GM21526 (cell line): ENCODE results near the gene COX19.
"Not testable (repeated sequence)": the region's sequence is repeated elsewhere in the genome, so short reads cannot be mapped to it uniquely, and the experiment has no call there.

Source experiments
- ATAC-seq: cut with Tn5 transposase; IDR thresholded peaks from one replicate; pipeline ENCODE4 v1.9.1; 2021; ENCODE audit warnings: moderate library complexity; ENCODE audit not compliant: unreplicated experiment, low FRiP score

The COX19 gene

DNA sequence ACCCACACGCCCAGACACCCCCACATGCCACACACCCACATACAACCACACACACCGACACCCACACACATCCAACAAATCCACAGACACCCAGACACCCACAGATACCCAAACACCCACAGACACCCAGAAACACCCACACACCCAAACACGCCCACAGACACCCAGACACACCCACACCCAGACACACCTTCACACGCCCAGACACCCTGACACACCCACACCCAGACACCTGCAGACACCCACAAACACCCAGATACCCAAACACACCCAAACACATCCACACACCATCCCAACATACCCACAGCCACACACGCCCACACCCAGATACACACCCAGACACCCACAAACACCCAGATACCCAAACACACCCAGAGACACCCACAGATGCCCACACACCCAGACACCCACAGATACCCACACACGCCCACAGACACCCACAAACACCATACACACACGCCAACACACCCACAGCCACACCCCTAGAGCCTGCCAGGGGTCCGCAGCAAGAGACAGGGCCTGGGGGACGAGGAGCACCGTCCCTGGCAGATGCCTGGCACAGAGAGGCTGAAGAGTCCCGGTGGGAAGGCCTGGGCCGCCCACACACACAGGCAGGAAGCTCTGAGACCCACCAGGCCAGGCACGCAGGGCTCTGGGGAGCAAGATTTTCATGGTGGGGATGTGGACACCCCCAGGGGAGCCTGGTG, 36.1 kb upstream of the COX19 start:
- ATAC-seq = no peak

DNA sequence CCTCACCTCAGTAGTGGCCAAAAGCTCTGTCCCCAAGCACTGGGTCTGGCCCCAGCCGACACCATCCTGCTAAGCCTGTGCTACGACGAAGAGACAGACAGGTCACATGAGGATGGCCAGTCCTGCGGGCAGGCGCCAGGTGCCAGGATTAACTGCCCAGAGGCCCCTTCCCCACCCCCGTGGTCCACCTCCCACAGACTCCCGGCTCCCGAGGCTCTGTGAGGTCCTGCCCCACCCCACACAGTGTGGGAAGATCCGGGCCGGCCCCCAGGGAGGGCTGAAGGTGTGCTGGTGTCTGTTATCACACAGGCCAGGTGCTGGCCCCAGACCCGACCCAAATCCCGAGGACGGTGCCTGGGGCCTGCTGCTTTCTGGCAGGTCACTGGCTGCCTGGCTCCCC, 34.9 kb upstream of the COX19 start:
- ATAC-seq = no peak

DNA sequence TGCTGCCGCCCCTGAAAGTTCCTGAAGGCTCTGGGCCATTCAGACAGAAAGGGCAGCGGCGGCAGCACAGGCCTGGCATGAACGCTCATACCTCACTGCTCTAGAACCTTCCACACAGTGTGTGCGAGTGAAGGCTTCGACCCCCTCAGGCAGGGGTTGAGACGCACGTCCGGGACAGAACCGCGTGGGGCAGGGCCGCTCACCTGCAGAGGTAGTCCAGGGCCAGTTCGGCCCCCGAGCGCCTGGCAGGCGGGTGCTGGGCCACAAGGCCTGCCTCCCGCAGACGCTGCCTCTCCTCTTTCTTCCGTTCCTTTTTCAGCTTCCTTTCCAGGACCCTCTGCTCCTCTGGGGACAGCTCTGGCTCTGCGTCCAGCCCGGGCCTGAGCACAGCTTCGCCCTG, 34.4 kb upstream of the COX19 start:
- no peak for ATAC-seq

DNA sequence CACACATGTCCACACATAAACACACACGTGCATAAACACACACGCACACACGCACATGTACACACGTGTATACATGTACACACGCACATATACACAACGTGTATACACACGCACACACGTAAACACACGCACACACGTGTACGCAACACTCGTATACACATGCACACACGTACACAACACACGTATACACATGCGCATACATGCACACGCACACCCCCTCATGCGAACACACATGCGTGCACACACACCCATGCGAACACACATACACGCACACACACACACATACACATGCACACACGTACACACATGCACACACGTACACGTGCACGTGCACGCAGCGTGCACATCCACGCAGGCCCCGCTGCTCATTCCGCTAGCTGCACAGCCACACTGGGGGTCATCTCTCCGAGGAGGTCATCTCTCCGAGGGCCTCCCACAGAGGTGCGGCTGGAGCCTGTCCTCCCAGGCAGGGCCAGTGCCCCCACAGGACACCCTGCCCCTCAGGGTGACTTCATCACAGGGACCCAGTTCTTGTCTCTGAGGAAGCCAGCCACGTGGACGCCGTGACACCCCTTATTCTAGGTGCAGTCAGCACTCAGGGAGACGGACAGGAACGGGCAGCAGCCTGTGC, 33.5 kb upstream of the COX19 start:
- ATAC-seq = no peak

DNA sequence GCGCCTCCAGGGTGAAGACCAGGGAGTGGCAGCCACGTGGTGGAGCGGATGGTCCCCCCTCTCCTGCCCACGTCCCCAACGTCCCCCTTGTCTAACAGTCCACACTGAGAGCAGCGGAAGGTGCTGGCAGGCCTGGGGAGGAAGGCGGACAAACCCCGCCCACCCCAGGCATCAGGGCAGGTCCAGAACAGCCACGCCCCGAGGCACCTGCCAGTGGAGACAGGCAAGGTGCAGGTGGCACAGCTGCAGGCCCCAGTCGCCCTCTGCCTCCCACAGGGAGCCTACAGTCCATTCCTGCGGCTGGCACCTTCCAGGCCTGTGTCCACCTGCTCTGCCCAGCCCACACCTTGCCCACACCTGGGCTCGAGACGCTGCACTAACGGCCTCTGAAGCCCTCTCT, 32.6 kb upstream of the COX19 start:
- ATAC-seq = no peak

DNA sequence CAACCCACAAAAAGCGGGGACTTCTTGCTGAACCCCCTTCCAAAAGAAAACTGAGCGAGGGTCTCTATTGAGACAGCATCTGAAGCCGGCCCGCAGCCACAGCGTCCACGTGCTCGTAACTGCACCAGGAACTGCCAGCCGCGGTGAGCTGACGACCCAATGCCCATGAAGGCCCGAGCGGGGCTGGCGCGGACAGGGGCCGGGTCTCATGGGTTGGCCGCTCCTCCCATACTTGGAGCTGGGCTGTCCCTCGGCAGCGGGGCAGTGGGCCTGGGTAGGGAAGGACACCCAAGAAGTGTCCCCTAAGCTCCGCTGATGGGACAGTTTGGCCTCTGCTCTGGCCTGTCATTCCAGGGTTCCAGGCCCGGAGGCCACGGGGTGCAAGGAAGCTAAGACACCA, 30.0 kb upstream of the COX19 start:
- no peak for ATAC-seq

DNA sequence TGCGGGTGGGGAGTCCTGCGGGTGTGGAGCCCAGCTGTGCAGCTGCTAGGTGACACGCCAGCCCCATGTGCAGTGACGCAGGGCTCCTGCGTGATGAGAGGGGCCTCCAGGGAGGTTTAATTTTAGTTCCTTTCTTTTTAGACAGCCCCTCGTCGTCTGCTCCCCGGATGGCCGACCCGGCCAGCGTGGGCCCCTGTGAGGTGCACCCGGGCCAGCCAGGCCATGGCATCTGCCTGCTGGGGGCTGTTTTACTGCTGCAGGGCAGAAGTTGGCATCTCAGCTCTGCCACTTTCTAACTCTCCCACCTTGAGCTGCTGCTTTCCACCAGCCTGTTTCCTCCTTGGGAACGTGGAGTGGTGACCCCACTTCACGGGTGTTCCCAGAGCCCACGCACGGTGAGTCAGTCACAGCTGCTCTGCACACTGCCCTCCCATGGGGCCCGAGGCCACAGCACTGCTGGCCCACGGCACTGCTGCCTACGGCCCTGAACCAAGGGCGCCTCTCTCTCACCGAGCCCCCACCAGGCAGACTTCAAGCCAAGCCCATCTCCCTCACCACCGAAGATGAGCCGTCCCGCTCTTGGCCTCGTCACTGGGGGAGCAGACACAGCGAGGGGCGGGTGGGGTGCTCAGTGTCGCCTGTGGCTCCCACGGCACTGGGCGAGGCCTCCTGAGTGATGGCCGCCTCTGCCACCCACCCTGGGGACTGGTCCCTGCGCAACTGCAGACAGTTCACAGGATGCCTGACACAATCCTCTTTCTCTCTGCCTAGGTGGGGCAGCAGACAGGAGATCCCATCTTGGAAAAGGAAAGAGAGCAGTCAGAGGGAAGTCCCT, 28.9 kb upstream of the COX19 start:
- no peak for ATAC-seq

DNA sequence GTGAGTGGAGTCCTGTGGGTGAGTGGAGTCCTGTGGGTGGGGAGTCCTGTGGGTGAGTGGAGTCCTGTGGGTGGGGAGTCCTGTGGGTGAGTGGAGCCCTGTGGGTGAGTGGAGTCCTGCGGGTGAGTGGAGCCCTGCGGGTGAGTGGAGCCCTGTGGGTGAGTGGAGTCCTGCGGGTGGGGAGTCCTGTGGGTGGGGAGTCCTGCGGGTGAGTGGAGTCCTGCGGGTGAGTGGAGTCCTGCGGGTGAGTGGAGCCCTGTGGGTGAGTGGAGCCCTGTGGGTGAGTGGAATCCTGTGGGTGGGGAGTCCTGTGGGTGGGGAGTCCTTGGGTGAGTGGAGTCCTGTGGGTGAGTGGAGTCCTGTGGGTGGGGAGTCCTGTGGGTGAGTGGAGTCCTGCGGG, 27.1 kb upstream of the COX19 start:
- not testable (repeated sequence) for ATAC-seq

DNA sequence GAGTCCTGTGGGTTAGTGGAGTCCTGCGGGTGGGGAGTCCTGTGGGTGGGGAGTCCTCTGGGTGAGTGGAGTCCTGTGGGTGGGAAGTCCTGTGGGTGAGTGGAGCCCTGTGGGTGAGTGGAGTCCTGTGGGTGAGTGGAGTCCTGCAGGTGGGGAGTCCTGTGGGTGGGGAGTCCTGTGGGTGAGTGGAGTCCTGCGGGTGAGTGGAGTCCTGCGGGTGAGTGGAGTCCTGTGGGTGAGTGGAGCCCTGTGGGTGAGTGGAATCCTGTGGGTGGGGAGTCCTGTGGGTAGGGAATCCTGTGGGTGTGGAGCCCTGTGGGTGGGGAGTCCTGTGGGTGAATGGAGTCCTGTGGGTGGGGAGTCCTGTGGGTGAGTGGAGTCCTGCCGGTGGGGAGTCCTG, 26.7 kb upstream of the COX19 start:
- not testable (repeated sequence) for ATAC-seq

DNA sequence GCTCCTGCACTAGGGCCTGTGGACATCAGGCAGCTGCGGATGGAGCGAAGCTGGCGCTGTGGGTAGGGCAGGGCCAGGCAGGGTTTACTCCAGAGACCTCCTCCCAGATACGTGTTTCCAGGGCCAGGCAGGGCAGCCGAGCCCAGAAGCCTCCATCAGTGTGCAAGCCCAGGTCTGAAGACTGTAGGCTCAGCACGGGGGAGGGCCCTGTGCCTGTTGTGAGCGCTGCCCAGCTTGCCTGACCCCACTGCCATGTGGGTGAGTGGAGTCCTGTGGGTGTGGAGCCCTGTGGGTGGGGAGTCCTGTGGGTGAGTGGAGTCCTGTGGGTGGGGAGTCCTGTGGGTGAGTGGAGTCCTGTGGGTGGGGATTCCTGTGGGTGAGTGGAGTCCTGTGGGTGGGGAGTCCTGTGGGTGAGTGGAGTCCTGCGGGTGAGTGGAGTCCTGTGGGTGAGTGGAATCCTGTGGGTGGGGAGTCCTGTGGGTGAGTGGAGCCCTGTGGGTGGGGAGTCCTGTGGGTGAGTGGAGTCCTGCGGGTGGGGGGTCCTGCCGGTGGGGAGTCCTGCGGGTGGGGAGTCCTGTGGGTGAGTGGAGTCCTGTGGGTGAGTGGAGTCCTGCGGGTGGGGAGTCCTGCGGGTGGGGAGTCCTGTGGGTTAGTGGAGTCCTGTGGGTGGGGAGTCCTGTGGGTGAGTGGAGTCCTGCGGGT, 25.9 kb upstream of the COX19 start:
- ATAC-seq = not testable (repeated sequence)

DNA sequence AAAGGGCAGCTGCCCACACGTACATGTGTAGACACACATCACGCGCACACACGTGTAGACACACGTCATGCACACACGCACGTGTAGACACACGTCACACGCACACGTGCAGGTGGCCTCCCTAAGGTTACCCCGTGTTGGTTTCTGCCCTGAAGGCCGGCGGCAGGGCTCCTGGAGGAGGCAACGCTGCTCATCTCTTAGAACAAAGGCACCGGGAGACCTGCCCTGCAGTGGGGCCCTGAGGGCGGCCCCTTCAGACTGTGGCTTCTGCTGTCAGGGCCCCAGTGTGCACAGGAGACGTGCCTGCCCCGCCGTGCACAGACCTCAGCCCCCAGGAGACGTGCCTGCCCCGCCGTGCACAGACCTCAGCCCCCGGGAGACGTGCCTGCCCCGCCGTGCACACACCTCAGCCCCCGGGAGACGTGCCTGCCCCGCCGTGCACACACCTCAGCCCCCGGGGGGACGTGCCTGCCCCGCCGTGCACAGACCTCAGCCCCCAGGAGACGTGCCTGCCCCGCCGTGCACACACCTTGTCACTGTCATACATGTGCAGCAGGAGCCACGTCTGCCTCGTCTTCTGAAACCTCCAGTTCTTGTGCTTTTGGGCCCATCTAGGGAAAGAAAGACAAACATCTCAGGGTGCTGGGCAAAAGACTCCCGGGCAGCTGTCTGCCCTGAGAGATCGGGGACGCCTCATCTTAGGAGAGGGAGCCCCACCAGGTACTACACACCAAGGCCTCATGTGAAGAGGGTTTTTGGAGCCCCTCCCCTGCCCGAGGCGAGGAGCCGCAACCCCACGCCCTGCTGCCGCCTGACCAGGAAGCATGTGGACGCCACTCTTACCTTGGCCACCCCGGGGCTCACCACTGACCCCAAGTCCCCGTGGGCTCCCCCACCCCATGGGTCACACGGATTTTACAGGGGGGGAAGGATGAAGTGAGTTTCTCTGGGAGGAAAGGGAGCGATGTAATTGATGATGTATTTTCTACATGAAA, 24.9 kb upstream of the COX19 start:
- ATAC-seq = no peak

DNA sequence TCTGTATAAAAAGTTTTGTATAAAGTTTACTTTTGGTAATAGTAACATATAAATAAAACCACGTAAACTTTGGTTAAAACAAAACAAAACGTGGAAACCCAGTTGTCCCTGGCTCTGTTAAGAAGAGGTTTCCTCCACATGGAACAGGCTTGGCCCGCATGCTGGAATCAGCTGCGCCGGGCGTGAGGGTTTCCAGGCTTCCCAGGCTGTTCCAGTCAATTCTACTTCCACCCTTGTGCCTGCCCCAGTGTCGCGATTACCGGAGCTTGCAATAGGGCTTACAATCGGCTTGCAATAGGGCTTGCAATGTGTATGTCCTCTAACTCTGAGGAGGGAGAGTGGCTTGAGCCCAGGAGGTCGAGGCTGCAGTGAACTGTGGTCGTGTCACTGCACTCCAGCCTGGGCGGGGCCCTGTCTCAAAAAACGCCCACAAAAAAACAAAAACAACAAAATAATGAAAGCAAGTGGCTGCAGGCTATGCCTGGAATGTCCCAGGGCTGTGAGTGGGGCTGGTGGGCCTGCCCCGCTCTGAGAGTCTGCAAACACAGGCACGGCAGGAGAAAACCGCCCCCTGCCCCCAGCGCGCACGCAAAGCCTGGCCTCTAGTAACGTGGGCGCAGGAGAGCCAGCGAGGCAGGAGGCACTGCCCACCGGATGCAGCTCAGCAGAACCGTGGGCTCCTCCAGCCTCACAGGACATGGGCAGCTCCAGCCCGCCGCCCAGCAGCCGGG, 24.0 kb upstream of the COX19 start:
- ATAC-seq = no peak

DNA sequence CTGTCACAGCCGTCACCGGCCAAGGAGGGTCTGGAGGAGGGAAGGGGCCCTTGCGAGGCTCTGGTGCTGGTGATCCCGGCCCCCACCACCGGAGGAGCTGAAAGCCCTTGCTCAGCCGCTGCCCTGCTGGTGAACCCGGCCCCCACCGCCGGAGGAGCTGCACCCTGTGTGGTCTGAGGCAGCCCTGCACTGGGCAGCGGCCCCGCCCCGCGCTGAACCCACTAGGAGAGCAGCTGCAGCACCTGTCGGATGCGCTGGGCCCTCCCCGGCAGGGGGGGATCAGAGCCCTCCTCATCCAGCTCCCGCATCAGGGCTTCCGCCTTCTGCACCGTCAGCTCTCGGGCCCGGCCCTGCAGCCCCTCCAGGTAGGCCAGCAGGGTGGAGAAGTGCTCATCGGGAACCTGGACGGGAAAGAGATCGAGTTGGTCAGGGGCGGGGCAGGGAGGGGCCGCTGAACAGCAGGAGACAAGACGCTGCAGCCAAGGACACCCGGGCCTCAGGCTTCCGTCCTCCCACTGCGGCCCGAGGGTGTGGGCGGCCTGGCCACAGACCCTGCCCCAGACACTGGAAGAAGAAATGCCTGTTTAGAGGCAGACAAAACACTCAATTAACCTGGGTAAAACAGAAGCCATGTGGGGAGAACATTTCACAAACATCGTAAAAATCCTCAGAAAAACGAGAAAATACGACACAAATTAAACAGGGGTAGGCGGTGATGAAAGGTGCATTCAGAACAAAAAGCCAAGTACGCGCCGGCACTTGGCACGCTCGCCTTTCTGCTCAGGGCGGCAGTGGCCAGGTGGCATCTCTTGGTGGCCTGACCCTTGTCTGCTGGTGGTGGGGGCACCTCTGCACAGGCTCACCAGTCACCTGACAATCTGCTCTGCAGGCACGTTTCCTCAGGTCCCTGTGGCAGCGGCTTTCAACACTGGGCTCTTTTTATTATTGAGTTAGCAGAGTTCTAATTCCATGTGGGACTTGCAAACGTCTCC, 22.4 kb upstream of the COX19 start:
- ATAC-seq = no peak

DNA sequence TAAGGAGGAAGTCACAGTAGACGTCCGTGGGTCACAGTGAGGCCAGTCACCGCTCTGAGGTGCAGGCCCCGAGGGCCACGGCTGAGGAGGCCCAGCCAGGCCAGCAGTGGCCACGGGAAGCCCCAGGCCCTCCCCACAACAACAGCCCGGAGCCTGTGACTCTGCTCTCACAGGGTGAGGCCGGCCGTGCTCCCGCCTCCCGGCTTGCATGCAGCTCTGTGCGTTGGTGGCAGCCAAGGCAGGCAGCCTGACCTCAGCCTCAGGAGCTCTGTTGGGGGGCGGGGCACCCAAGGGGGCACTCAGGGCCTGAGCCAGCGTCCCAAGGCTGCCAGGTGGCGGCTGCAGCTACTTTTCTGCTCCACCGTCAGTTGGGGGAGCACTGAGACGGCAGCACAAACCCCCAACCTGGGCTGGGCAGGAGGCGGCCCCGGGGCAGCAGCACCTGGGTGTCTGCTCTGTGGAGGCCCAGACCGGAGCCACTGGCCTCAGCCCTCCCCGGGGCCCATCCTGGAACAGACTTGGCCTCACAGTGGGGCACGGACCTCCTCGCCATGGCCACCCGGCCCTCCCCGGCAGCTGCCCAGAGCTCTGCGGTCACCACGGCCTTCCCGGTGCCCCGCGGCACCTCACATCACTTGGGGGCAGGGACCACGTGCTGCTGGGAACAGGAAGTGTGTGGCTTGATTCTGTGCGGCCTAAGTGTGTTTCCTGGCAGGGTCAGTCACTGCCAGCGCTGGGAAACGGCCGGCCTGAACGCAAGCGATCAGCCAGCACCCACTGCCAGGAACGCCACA, 20.9 kb upstream of the COX19 start:
- ATAC-seq = no peak

DNA sequence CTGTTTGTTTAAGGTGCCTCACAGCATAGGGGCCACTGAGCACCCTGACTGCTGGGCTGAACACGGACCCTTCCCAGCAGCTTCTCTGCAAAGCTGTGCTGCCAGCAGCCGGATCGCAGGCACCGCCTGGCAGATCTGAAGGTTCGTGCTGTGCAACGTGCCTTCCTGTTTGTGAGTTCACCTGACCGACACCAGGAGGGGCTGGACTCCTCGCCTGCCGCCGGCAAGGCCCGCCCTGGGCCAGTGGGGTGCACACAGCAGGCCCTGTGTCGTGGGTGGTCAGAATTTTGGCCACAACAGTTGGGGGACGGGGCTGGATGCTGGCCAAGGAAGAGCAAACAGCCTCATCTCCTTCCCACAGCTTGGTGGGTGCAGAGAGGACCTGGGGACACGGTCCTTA, 20.2 kb upstream of the COX19 start:
- ATAC-seq = no peak

DNA sequence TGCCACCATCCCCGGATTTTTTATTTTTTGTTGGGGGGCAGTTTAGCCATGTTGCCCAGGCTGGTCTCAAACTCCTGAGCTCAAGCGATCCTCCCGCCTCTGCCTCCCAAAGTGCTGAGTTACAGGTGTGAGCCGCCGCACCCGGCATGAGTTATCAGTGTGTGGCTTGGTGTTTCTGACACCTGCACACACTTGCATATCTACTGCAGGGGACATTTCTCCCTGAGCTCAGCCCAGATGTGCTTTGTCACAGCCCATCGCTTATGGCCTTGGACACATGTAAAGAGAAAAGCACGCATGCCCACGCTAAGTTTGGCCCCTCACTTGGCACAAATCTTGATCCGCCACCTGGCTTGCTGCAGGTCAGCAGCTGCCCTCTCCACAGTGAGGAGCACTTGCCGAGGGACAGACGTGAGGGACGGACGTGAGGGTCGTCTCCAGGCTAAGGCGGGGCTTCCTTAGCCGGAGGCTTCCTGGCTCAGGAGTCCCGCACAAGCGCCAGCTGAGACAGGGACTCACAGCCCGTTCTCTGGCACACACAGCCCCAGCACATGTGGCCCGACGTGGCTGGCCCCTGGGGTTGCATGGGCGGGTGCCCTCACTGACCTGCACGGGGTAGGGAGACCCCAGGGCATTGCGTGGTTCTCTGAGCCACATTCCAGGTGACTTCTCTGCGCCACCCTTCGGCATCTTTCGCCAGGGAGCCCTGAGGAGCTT, 19.4 kb upstream of the COX19 start:
- ATAC-seq = no peak
